K562 (cell line): ENCODE data around the gene MACROD2. TPM values are rescaled to one million over a fixed set of nuclear protein-coding genes. Genes with fewer than 3 reads are reported as not detected.

ENCODE experiments used
- ATAC-seq: fragments of 200-7000 bp; cut with Tn5 transposase; 3 replicates; pipeline ENCODE4 v1.9.1; 2020; ENCODE audit warnings: moderate library complexity
- BruUV-seq: library from RNA; stranded (reverse); fragments of 400-500 nt; replicated peaks from 2 replicates; lab custom pipeline; 2021; lab: Mats Ljungman, UMichigan
- CTCF ChIA-PET: fragments of 300-600 bp; formaldehyde crosslinking; extraction: SDS; loops from one replicate; lab custom pipeline; 2021; ENCODE audit warnings: low intra/inter-chr PET ratio; lab: Yijun Ruan, JAX
- POLR2A ChIA-PET: fragments of 300-600, 350-650 bp; sonication (Branson Sonifier 250); formaldehyde crosslinking; extraction: SDS; loops from one replicate; lab custom pipeline; 2021; ENCODE audit warnings: antibody characterized with exemption, inconsistent platforms; lab: Yijun Ruan, JAX
- DNase-seq, 4 experiments: peaks; one replicate each; pipeline versions ENCODE4 v3.0.0 to v3.0.0-alpha.2; 2011 to 2018; ENCODE audit warnings: low spot score in 3 of 4, mixed read lengths in 3 of 4; ENCODE audit errors: extremely low read depth in 1 of 4
- FAIRE-seq: peaks from 2 replicates; lab custom pipeline; 2011; peaks lifted over from hg19 to GRCh38; lab: Jason Lieb, UNC
- H2AFZ ChIP-seq: 2 replicates; pipeline ENCODE4 v1.6.0; 2011; ENCODE audit warnings: low read depth, low read length, control low read depth, inconsistent platforms
- H3K27ac ChIP-seq: fragments of 200-600 bp; 3 replicates; pipeline ENCODE4 v1.8.0; 2011; ENCODE audit warnings: low read depth, mild to moderate bottlenecking, control low read depth, inconsistent platforms, low read length, moderate library complexity, mixed read lengths; ENCODE audit errors: extremely low read depth
- H3K27me3 ChIP-seq, 2 experiments: fragments of 300-600 bp in 1 of 2; 2 replicates in 1 of 2; 3 replicates in 1 of 2; pipeline versions ENCODE4 v1.6.0 to v1.8.0; 2011; ENCODE audit warnings: inconsistent platforms in 2 of 2, low read length in 2 of 2, mild to moderate bottlenecking in 1 of 2, mixed read lengths in 1 of 2, moderate library complexity in 1 of 2; ENCODE audit not compliant: control insufficient read depth in 2 of 2, insufficient read depth in 2 of 2
- H3K36me3 ChIP-seq: fragments of 300-600 bp; 3 replicates; pipeline ENCODE4 v1.8.0; 2011; ENCODE audit warnings: mild to moderate bottlenecking, low read length, inconsistent platforms; ENCODE audit not compliant: control insufficient read depth, insufficient read depth
- H3K4me1 ChIP-seq, 2 experiments: fragments of 200-600 bp in 1 of 2; replicated peaks in 1 of 2; 2 replicates in 1 of 2; 3 replicates in 1 of 2; pipeline versions ENCODE4 v1.5.1 to v1.8.0; 2011; ENCODE audit warnings: inconsistent platforms in 2 of 2, low read length in 2 of 2, mild to moderate bottlenecking in 1 of 2, mixed read lengths in 1 of 2, moderate library complexity in 1 of 2; ENCODE audit not compliant: control insufficient read depth in 2 of 2, insufficient read depth in 2 of 2
- H3K4me2 ChIP-seq: 2 replicates; pipeline ENCODE4 v1.6.1; 2011; ENCODE audit warnings: low read length, control low read depth, inconsistent platforms, mixed read lengths; ENCODE audit not compliant: insufficient read depth
- H3K4me3 ChIP-seq: fragments of 200-600 bp; sonication (generic), shearing (Covaris generic); 2 replicates; pipeline ENCODE4 v1.5.1; 2016; ENCODE audit warnings: control low read depth, inconsistent platforms
- H3K79me2 ChIP-seq: fragments of 200-600 bp; 3 replicates; pipeline ENCODE4 v1.8.0; 2011; ENCODE audit warnings: low read length, inconsistent platforms; ENCODE audit not compliant: control insufficient read depth, insufficient read depth
- H3K9ac ChIP-seq, 2 experiments: 2 replicates each; pipeline versions ENCODE4 v1.6.0 to v1.6.1; 2011; ENCODE audit warnings: low read depth in 2 of 2, low read length in 2 of 2, control low read depth in 1 of 2, inconsistent platforms in 1 of 2, mild to moderate bottlenecking in 1 of 2, mixed read lengths in 1 of 2; ENCODE audit not compliant: insufficient read depth in 1 of 2
- H3K9me1 ChIP-seq: one replicate; pipeline ENCODE4 v1.6.0; 2011; ENCODE audit warnings: inconsistent platforms, mild to moderate bottlenecking, low read length, moderate library complexity; ENCODE audit not compliant: control insufficient read depth, insufficient read depth
- H3K9me3 ChIP-seq: replicated peaks from 2 replicates; pipeline ENCODE4 v1.5.1; 2011; ENCODE audit warnings: low read depth, low read length, inconsistent platforms; ENCODE audit not compliant: control insufficient read depth, insufficient read depth
- H4K20me1 ChIP-seq: replicated peaks from 2 replicates; pipeline ENCODE4 v1.6.1; 2011; ENCODE audit warnings: low read length, inconsistent platforms, mixed read lengths; ENCODE audit not compliant: control insufficient read depth, insufficient read depth
- MGA ChIP-seq: fragments of 450-650 bp; IDR thresholded peaks from 2 replicates; pipeline ENCODE4 v1.6.1; 2016; ENCODE audit warnings: mild to moderate bottlenecking, moderate library complexity
- ZNF146 ChIP-seq: IDR thresholded peaks from one replicate; pipeline ENCODE4 v1.6.1; 2018; ENCODE audit warnings: missing compliant biosample characterization; ENCODE audit not compliant: unreplicated experiment
- ZNF695 ChIP-seq: fragments of 450-650 bp; formaldehyde crosslinking; IDR thresholded peaks from 2 replicates; pipeline ENCODE4 v1.4.0; 2020; ENCODE audit warnings: mild to moderate bottlenecking, moderate library complexity
- WGBS: fragments of 100-300 bp; shearing (Covaris generic); methylation state at CpG from one replicate; pipeline ENCODE4 v1.1.6; 2016; ENCODE audit warnings: low coverage, mixed read lengths; ENCODE audit not compliant: insufficient coverage; ENCODE audit errors: missing lambda C conversion rate; 5-methylcytosine and 5-hydroxymethylcytosine counted together
- in situ Hi-C: fragments of 300-500 bp; cut with MboI; formaldehyde crosslinking; loops from 4 replicates; pipeline ENCODE4 v1.15.0; 2018; ENCODE audit warnings: inconsistent platforms, mixed read lengths
- intact Hi-C: fragments of 100-400 bp; cut with micrococcal nuclease; formaldehyde crosslinking; loops from 2 replicates; pipeline ENCODE4 v1.14.2; 2022
- polyA plus RNA-seq, 8 experiments: library from polyadenylated mRNA; depleted of rRNA in 4 of 8; stranded (reverse) in 5 of 8; unstranded in 3 of 8; fragments of >200 nt; fragmentation: Nextera tagmentation in 2 of 8; fragmentation: Illumina TruSeq in 1 of 8; extraction: Ambion mirVana in 2 of 8; extraction: Trizol in 1 of 8; gene quantifications; 2 replicates each; pipeline versions ENCODE4 v1.2.1 to v1.2.3, GENCODE V29; 2011 to 2014; ENCODE audit warnings: inconsistent platforms in 1 of 8, missing spikeins in 1 of 8
- total RNA-seq, 7 experiments: library from RNA; depleted of rRNA in 6 of 7; stranded (reverse); fragments of >200 nt in 6 of 7; fragmentation: Illumina TruSeq in 2 of 7; extraction: Trizol in 2 of 7; gene quantifications; 2 replicates each; pipeline versions ENCODE4 v1.2.1 to v1.2.3, GENCODE V29; 2011 to 2021; ENCODE audit warnings: low replicate concordance in 1 of 7

MACROD2 gene
- total and polyA plus RNA-seq, 9 of the 15 experiments (the other 6 are each of a cell fraction or from before 2014, with no cell fraction given): not detected

DNA sequence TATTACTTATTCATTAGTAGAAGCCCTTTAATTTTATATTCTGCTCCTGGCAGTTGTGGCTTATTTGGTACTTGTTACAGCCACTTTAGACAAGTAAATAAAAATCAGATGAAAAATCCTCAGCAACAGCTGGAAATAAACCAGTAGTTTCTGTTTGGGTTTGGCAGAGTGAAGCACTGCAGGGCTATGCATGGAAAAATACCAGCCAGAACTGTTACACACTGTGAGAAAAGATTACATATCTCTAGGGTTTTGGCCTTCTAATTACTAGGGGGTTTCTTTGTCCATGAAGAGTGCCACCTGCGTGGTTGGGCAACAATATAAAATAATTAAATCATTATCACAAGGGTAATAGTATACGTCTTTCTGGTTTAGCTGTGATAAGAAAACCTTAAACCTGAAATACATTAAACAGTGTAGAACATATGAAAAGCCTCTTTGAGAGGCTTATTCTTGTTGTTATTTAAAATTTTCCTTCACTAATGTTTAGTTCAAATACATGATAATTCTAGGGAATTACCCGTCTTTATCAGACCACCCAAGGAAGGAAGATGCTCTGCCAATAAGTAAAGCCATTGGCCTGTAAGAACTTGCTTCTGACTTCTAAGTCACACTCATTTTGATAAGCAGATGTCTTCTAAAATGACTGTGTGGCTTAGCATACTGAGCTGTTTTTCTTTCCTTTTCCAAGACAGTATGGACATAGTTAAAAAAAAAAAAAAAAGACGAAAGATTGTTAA, 662.1 kb downstream of the MACROD2 start:
- Histone ChIP-seq H3K4me1 (no peaks in the 10 kb centered on the region), H3K36me3 (no peaks in the 10 kb centered on the region), H3K27me3 (no peaks in the 10 kb centered on the region), H2AFZ (no peak overlapping the region), H3K9me1 (no peaks in the 10 kb centered on the region), H3K4me3 (no peak overlapping the region), H3K27ac (no peak overlapping the region), H3K4me2 (no peak overlapping the region), H3K9me3 (no peaks in the 10 kb centered on the region), H4K20me1 (no peaks in the 10 kb centered on the region), H3K9ac (no peak overlapping the region), H3K79me2 (no peaks in the 10 kb centered on the region)
- ATAC-seq: no peak
- ChIA-PET CTCF (no interaction called here), POLR2A (no interaction called here)
- intact Hi-C loops: no loop called here
- 3% methylated on average over 3 of the region's 4 CpGs for WGBS
- in situ Hi-C loops: no loop called here
- TF ChIP-seq ZNF146 (CRISPR knock-in tag) (no peak), ZNF695 (CRISPR knock-in tag) (no peak), MGA (no peak)
- BruUV-seq: no TSS peak
- no peak for FAIRE-seq
- no peak for DNase-seq
